GM12892 (cell line): ENCODE data around the gene ERAP2.

Experiments
- POLR2A ChIP-seq: IDR thresholded peaks from 2 replicates; pipeline ENCODE4 v1.6.1; 2011; ENCODE audit warnings: low read depth, low read length, control low read depth
- TAF1 ChIP-seq: IDR thresholded peaks from 2 replicates; pipeline ENCODE4 v1.6.1; 2011; ENCODE audit warnings: low read depth, mild to moderate bottlenecking, control low read depth, low read length, borderline replicate concordance

DNA sequence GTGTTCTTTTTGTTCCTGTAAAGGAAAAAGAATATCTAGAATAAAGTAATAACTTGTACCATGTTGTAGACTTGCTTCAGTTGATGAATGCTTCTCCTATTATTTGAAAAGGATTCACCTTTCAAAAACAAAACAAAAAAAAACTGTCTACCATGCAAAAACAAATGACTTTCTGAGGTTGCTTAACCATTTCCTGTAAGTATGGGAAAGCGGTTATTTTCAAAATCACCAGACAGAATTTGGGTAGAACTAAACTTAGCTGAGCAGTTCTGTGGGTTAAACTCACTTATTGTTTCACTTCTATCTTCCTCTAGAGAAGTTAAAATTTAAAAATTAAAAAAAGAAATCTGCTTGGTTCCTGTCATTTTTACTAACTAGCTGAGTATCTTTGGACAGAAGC, 84.8 kb downstream of the ERAP2 start:
- TF ChIP-seq POLR2A = no peak
- TF ChIP-seq TAF1 = no peak
